A549 (cell line): Measurements from ENCODE around the gene HLA-C. TPM values are rescaled to one million over a fixed set of nuclear protein-coding genes. Genes with fewer than 3 reads are reported as not detected.
A peak's percentile ranks its signal among the peaks of the same experiment; 100 is the strongest.

ENCODE experiments used
- ATAC-seq, 2 experiments: fragments of 200-7000 bp in 1 of 2; fragments of >200 bp in 1 of 2; cut with Nextera tagmentation in 1 of 2; cut with Tn5 transposase in 1 of 2; 3 replicates each; pipeline versions ENCODE4 v1.8.0 to v1.9.1; 2018 to 2020; ENCODE audit warnings: mild to moderate bottlenecking in 1 of 2, moderate library complexity in 1 of 2
- CTCF ChIA-PET: fragments of 300-600 bp; sonication (Branson Sonifier 250); formaldehyde crosslinking; extraction: SDS; loops from one replicate; lab custom pipeline; 2021; ENCODE audit warnings: antibody characterized with exemption, inconsistent platforms; lab: Yijun Ruan, JAX
- POLR2A ChIA-PET: fragments of 350-600 bp; formaldehyde crosslinking; extraction: SDS; loops from one replicate; lab custom pipeline; 2021; ENCODE audit warnings: antibody characterized with exemption, inconsistent platforms; lab: Yijun Ruan, JAX
- DNase-seq, 2 experiments: peaks; one replicate each; pipeline versions ENCODE4 v3.0.0 to v3.0.0-alpha.2; 2011 to 2016; ENCODE audit warnings: low read depth in 1 of 2, low spot score in 1 of 2
- FAIRE-seq: peaks from 2 replicates; lab custom pipeline; 2011; peaks lifted over from hg19 to GRCh38; lab: Jason Lieb, UNC
- H3K27ac ChIP-seq, 2 experiments: fragments of >200 bp; sonication (Bioruptor Twin); formaldehyde crosslinking; 3 replicates each; pipeline ENCODE4 v1.5.1; 2016 to 2017
- H3K4me1 ChIP-seq: fragments of >200 bp; sonication (Bioruptor Twin); formaldehyde crosslinking; 3 replicates; pipeline ENCODE4 v1.6.1; 2016
- H3K4me2 ChIP-seq: fragments of >200 bp; sonication (Bioruptor Twin); formaldehyde crosslinking; 3 replicates; pipeline ENCODE4 v1.6.1; 2016
- H3K4me3 ChIP-seq: fragments of >200 bp; sonication (Bioruptor Twin); formaldehyde crosslinking; 3 replicates; pipeline ENCODE4 v1.5.1; 2016
- H3K9me3 ChIP-seq: fragments of >200 bp; sonication (Bioruptor Twin); formaldehyde crosslinking; 3 replicates; pipeline ENCODE4 v1.6.1; 2016
- BCL3 ChIP-seq: fragments of >200 bp; sonication (Bioruptor Twin); formaldehyde crosslinking; IDR thresholded peaks from 3 replicates; pipeline ENCODE4 v1.6.1; 2016
- BHLHE40 ChIP-seq: IDR thresholded peaks from 2 replicates; pipeline ENCODE4 v1.6.1; 2012; ENCODE audit warnings: low read depth, low read length, inconsistent platforms
- CHD4 ChIP-seq: fragments of 200-600 bp; sonication (generic); IDR thresholded peaks from 2 replicates; pipeline ENCODE4 v1.6.1; 2016; ENCODE audit warnings: antibody characterized with exemption, mild to moderate bottlenecking, borderline replicate concordance
- EHMT2 ChIP-seq: fragments of 200-600 bp; sonication (generic); IDR thresholded peaks from 2 replicates; pipeline ENCODE4 v1.6.1; 2016; ENCODE audit warnings: antibody characterized with exemption, low read depth, mild to moderate bottlenecking, moderate library complexity
- EP300 ChIP-seq, 2 experiments: fragments of >200 bp; sonication (Bioruptor Twin); formaldehyde crosslinking; IDR thresholded peaks; 2 replicates in 1 of 2; 3 replicates in 1 of 2; pipeline ENCODE4 v1.6.1; 2016 to 2017
- GATA3 ChIP-seq: IDR thresholded peaks from 2 replicates; pipeline ENCODE4 v1.6.1; 2012; ENCODE audit warnings: borderline replicate concordance
- JUN ChIP-seq, 2 experiments: fragments of >200 bp; sonication (Bioruptor Twin); formaldehyde crosslinking; IDR thresholded peaks; 2 replicates in 1 of 2; 3 replicates in 1 of 2; pipeline ENCODE4 v1.6.1; 2016 to 2017
- MAX ChIP-seq: IDR thresholded peaks from 2 replicates; pipeline ENCODE4 v1.6.1; 2012
- PBX3 ChIP-seq: IDR thresholded peaks from 2 replicates; pipeline ENCODE4 v1.6.1; 2012
- PHF8 ChIP-seq: fragments of 200-600 bp; sonication (generic); IDR thresholded peaks from 2 replicates; pipeline ENCODE4 v1.6.1; 2016; ENCODE audit warnings: low read depth, mild to moderate bottlenecking, antibody characterized with exemption, moderate library complexity, borderline replicate concordance
- RCOR1 ChIP-seq: fragments of 150-350 bp; IDR thresholded peaks from 2 replicates; pipeline ENCODE4 v1.6.1; 2014; ENCODE audit warnings: antibody characterized with exemption, low read length, low read depth
- REST ChIP-seq: fragments of 200-600 bp; sonication (generic); IDR thresholded peaks from 2 replicates; pipeline ENCODE4 v1.6.1; 2016; ENCODE audit warnings: antibody characterized with exemption, mild to moderate bottlenecking, moderate library complexity
- RNF2 ChIP-seq: fragments of 200-600 bp; sonication (generic); IDR thresholded peaks from 2 replicates; pipeline ENCODE4 v1.6.1; 2016; ENCODE audit warnings: low read depth, mild to moderate bottlenecking, antibody characterized with exemption, moderate library complexity, borderline replicate concordance
- ZFP36 ChIP-seq: fragments of 450-650 bp; IDR thresholded peaks from 2 replicates; pipeline ENCODE4 v1.6.1; 2014; ENCODE audit warnings: borderline replicate concordance; ENCODE audit not compliant: partially characterized antibody
- ZSCAN20 ChIP-seq: fragments of 250-450 bp; sonication (Bioruptor Pico); IDR thresholded peaks from 2 replicates; pipeline ENCODE4 v1.8.0; 2022; ENCODE audit warnings: mild to moderate bottlenecking, moderate library complexity
- WGBS: methylation state at CpG from one replicate; pipeline ENCODE4 v1.1.6; 2017; ENCODE audit errors: missing lambda C conversion rate; 5-methylcytosine and 5-hydroxymethylcytosine counted together
- polyA plus RNA-seq, 4 experiments: library from polyadenylated mRNA; depleted of rRNA in 3 of 4; stranded (reverse); fragments of >200 nt; fragmentation: RNase III in 1 of 4; extraction: RNeasy Plus Mini Kit Qiagen cat#74134 plus additional on column Dnase treatment in 1 of 4; gene quantifications; 2 replicates in 3 of 4; 3 replicates in 1 of 4; pipeline ENCODE4 v1.2.3, GENCODE V29; 2011 to 2017

The HLA-C gene
- polyA plus RNA-seq, 2 of the 4 experiments (the other 2 are of a cell fraction), result 22.6 to 40.9 TPM

- TF ChIP-seq EP300 (IDR thresholded peaks at IDR 0.05) (no peak), CHD4 (no peak), ZFP36 (no peak)
- no peak for FAIRE-seq
- Histone ChIP-seq H3K27ac (no peak overlapping the region), H3K4me3 (no peak overlapping the region), H3K4me2 (no peak overlapping the region), H3K9me3 (no peaks in the 10 kb centered on the region), H3K4me1 (no peaks in the 10 kb centered on the region)
- CTCF ChIA-PET, result no interaction called here
- DNase-seq, result no peak
- WGBS, result 0% methylated on average over 3 of the region's 3 CpGs
- ATAC-seq, result no peak
- POLR2A ChIA-PET, result no interaction called here
Measured at GRCh38 chr6:31294056-31294455, 22.2 kb upstream of the HLA-C start.

GRCh38 chr6:31293343-31293742 is 21.5 kb upstream of the HLA-C start:
- ATAC-seq, result no peak; a peak in 1 of 6 replicates

More at GRCh38 chr6:31293343-31293742, 21.5 kb upstream of the HLA-C start:
- ChIA-PET POLR2A (no interaction called here), CTCF (no interaction called here)
- 2% methylated on average over 5 of the region's 5 CpGs for WGBS
- TF ChIP-seq BHLHE40, result no peak
- TF ChIP-seq MAX, result no peak
- no peak for TF ChIP-seq RNF2
- no peak for TF ChIP-seq JUN (IDR thresholded peaks at IDR 0.05)
- no peak for TF ChIP-seq PHF8
- no peak for TF ChIP-seq RCOR1
- TF ChIP-seq EHMT2, result 0 out of 2 replicates have a peak, but pooled peaks have one; percentile 62
- TF ChIP-seq REST, result peak; percentile 82
- no peak for TF ChIP-seq BCL3
- TF ChIP-seq PBX3, result no peak
- no peak for TF ChIP-seq GATA3
- no peak for TF ChIP-seq ZSCAN20
- Histone ChIP-seq H3K4me3 (no peak overlapping the region), H3K9me3 (no peaks in the 10 kb centered on the region), H3K27ac (no peak overlapping the region), H3K4me1 (no peaks in the 10 kb centered on the region), H3K4me2 (no peak overlapping the region)
- DNase-seq (no peak), FAIRE-seq (no peak)
